ENCODE measurements around the gene SLC11A1. TPM values are rescaled to one million over a fixed set of nuclear protein-coding genes. Genes with fewer than 3 reads are reported as not detected.
A peak's percentile ranks its signal among the peaks of the same experiment; 100 is the strongest.

SLC11A1 gene
- total RNA-seq, 2 donors from 2014 or later: 122 to 190 TPM

DNA sequence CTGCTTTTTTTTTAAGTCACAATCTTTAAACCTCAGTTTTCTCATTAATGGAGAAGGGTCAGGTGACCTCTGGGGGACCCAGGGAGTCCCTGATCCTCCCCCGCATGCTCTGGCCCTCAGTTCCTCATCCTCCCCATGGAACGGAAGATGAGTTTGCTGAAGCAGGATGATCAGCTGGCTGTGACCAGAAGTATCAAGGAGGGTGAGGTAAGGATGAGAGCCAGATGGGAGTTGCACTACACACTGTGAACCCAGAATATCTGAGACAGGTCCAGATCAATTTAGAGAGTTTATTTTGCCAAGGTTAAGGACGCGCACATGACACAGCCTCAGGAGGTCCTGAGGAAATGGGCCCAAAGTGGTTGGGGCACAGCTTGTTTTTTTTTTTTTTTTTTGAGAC lies 21.6 kb upstream of the SLC11A1 start:
- ATAC-seq (ENCODE audit: insufficient number of reproducible peaks, low FRiP score, low read depth) (no peak), DNase-seq (ENCODE audit: low spot score) (no peak)
- Histone ChIP-seq H3K4me1 (ENCODE audit: control insufficient read depth in 1 of 2, low read depth in 2 of 2) (peaks cover 0 to 15% of the 10 kb centered on the region in 2 donors), H3K36me3 (no peaks in the 10 kb centered on the region), H3K27ac (no peak overlapping the region), H3K9me3 (no peaks in the 10 kb centered on the region), H3K4me3 (no peak overlapping the region), H3K27me3 (replicated peaks; ENCODE audit: insufficient read depth) (no peaks in the 10 kb centered on the region)
- TF ChIP-seq, protein P1, sequence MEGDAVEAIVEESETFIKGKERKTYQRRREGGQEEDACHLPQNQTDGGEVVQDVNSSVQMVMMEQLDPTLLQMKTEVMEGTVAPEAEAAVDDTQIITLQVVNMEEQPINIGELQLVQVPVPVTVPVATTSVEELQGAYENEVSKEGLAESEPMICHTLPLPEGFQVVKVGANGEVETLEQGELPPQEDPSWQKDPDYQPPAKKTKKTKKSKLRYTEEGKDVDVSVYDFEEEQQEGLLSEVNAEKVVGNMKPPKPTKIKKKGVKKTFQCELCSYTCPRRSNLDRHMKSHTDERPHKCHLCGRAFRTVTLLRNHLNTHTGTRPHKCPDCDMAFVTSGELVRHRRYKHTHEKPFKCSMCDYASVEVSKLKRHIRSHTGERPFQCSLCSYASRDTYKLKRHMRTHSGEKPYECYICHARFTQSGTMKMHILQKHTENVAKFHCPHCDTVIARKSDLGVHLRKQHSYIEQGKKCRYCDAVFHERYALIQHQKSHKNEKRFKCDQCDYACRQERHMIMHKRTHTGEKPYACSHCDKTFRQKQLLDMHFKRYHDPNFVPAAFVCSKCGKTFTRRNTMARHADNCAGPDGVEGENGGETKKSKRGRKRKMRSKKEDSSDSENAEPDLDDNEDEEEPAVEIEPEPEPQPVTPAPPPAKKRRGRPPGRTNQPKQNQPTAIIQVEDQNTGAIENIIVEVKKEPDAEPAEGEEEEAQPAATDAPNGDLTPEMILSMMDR (IDR thresholded peaks at IDR 0.05): no peak

DNA sequence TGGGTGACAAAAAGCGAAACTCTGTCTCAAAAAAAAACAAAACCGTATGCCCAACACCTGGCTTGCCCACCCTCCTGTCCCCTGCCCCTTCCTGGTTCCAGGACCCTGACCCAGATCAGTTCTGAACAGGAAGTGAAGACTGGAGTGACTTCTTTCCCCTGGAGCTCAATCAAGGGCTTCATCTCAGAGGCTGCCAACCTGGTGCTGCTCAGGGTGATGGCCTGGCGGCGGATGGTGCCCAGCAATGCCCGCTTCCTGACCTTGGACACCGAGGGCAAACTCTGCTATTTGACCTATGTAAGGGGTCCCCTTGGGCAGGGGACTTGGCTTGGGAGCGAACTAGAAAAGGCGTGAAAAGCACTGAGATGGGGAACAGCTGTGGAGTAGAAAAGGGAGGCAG lies 19.5 kb upstream of the SLC11A1 start:
- Histone ChIP-seq H3K27me3 (replicated peaks; ENCODE audit: insufficient read depth) (no peaks in the 10 kb centered on the region), H3K4me3 (no peak overlapping the region), H3K27ac (no peak overlapping the region), H3K4me1 (ENCODE audit: control insufficient read depth in 1 of 2, low read depth in 2 of 2) (peaks cover 0 to 6% of the 10 kb centered on the region in 2 donors), H3K36me3 (no peaks in the 10 kb centered on the region), H3K9me3 (no peaks in the 10 kb centered on the region)
- DNase-seq (ENCODE audit: low spot score) (no peak), ATAC-seq (ENCODE audit: insufficient number of reproducible peaks, low FRiP score, low read depth) (no peak)
- TF ChIP-seq, protein P1 (IDR thresholded peaks at IDR 0.05): no peak

DNA sequence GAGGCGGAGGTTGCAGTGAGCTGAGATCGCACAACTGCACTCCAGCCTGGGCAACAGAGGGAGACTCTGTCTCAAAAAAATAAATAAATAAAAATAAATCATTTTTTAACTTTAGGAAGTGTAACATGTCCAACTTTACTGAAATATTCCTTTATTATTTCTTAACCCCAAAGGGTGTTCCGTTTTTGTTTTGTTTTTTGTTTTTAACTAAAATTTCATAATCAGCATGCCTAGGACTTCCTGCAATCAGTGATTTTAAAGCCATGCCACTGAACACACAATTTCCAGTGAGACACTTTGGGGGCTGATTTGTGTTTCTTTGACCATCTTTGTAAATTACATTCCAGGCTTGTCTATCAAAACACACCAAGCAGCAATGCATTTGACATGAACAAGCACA lies 18.3 kb upstream of the SLC11A1 start:
- Histone ChIP-seq H3K36me3 (no peaks in the 10 kb centered on the region), H3K4me3 (no peak overlapping the region), H3K27me3 (replicated peaks; ENCODE audit: insufficient read depth) (no peaks in the 10 kb centered on the region), H3K9me3 (no peaks in the 10 kb centered on the region), H3K27ac (peak overlapping the region in 1 of 2 donors; percentile 11), H3K4me1 (ENCODE audit: control insufficient read depth in 1 of 2, low read depth in 2 of 2) (peaks cover 0 to 12% of the 10 kb centered on the region in 2 donors)
- TF ChIP-seq, protein P1 (IDR thresholded peaks at IDR 0.05): no peak
- no peak for DNase-seq (ENCODE audit: low spot score)
- no peak for ATAC-seq (ENCODE audit: insufficient number of reproducible peaks, low FRiP score, low read depth)

DNA sequence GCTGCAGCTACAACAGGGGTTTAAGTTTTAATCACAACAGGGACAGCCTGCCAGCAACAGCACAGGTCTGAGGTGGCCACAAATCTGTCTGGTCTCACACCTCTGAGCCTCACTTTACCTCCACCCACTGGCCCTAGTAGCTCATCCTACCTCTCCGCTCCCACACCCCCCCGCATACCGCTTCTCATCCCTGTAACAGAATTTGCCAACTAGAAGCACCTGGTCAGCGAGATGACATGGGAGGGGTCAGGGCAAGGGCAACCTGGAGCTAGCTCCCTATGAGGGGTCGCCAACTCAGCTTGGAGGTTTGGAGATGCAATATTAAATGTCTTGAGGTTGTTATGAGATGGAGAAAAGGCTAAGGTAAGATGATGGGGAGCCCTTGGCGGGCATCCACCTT lies 17.9 kb upstream of the SLC11A1 start:
- H3K4me1 ChIP-seq (ENCODE audit: control insufficient read depth in 1 of 2, low read depth in 2 of 2): peaks cover 0 to 17% of the 10 kb centered on the region in 2 donors
- no peaks in the 10 kb centered on the region for H3K9me3 ChIP-seq
- H3K27me3 ChIP-seq (replicated peaks; ENCODE audit: insufficient read depth): no peaks in the 10 kb centered on the region
- no peak for ATAC-seq (ENCODE audit: insufficient number of reproducible peaks, low FRiP score, low read depth)
- H3K27ac ChIP-seq: peak overlapping the region in 1 of 2 donors; percentile 11
- no peak overlapping the region for H3K4me3 ChIP-seq
- no peaks in the 10 kb centered on the region for H3K36me3 ChIP-seq
- TF ChIP-seq, protein P1 (IDR thresholded peaks at IDR 0.05): no peak
- DNase-seq (ENCODE audit: low spot score): no peak

DNA sequence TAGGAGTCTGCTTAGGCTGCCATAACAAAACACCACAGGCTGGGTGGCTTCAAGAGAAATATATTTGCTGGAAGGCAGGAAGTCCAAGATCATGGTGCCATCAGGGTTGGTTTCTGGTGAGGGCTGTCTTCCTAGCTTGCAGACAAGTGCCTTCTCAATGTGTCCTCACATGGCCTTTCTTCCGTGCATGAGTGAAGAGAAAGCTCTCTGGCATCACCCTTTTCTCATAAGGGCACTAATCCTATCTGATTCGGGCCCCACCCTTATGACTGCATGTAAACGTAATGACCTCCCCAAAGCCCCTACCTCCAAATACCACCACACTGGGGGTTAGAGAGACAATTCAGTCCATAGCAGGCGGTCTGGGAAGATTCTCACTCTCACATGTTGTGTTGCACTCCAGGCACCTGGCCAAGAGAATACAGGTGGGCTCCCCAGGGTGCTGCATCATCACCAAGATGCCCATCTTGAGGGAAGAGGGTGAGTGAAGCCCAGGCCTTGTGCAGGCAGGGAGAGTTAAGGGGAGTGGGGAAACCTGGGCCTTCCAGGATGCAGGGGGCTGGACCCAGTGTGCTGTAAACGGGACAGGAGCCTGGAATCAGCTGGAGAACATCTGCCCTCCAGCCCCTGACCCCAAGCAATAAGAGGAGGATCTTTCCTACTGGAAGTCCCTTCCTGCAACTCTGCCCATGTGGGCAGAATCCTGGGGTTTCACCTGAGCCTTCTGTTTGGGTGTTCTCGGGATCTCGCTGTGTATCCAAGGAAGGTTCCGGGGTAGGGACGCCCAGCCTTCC lies 15.3 kb upstream of the SLC11A1 start:
- no peak for DNase-seq (ENCODE audit: low spot score)
- TF ChIP-seq, protein P1 (IDR thresholded peaks at IDR 0.05): no peak
- Histone ChIP-seq H3K27me3 (replicated peaks; ENCODE audit: insufficient read depth) (no peaks in the 10 kb centered on the region), H3K36me3 (no peaks in the 10 kb centered on the region), H3K4me1 (ENCODE audit: control insufficient read depth in 1 of 2, low read depth in 2 of 2) (peaks cover 0 to 20% of the 10 kb centered on the region in 2 donors), H3K27ac (peak overlapping the region; percentile 92 to 95), H3K9me3 (no peaks in the 10 kb centered on the region), H3K4me3 (peak overlapping the region; percentile 80)
- no peak for ATAC-seq (ENCODE audit: insufficient number of reproducible peaks, low FRiP score, low read depth)
